Glutamatergic neuron (in vitro differentiated cells): Measurements from ENCODE around the gene MORC2. TPM values are rescaled to one million over a fixed set of nuclear protein-coding genes. Genes with fewer than 3 reads are reported as not detected.
A peak's percentile ranks its signal among the peaks of the same experiment; 100 is the strongest.

Source experiments
- DNase-seq: peaks from one replicate; pipeline ENCODE4 v3.0.0; 2022
- H3K27ac Mint-ChIP-seq: one replicate; pipeline ENCODE4 v1.8.0; 2020; ENCODE audit warnings: mild to moderate bottlenecking, mixed read lengths, inconsistent platforms; ENCODE audit not compliant: unreplicated experiment
- H3K27me3 Mint-ChIP-seq: one replicate; pipeline ENCODE4 v1.8.0; 2020; ENCODE audit warnings: mild to moderate bottlenecking, moderate library complexity, mixed read lengths, inconsistent platforms; ENCODE audit not compliant: unreplicated experiment
- H3K36me3 Mint-ChIP-seq: one replicate; pipeline ENCODE4 v1.8.0; 2020; ENCODE audit warnings: mild to moderate bottlenecking, mixed read lengths, inconsistent platforms; ENCODE audit not compliant: unreplicated experiment
- H3K4me1 Mint-ChIP-seq: one replicate; pipeline ENCODE4 v1.8.0; 2020; ENCODE audit warnings: mild to moderate bottlenecking, low read depth, mixed read lengths, inconsistent platforms; ENCODE audit not compliant: unreplicated experiment
- H3K4me3 Mint-ChIP-seq: one replicate; pipeline ENCODE4 v1.8.0; 2020; ENCODE audit warnings: mild to moderate bottlenecking, mixed read lengths, inconsistent platforms; ENCODE audit not compliant: unreplicated experiment
- H3K9me3 Mint-ChIP-seq: one replicate; pipeline ENCODE4 v1.8.0; 2020; ENCODE audit warnings: mild to moderate bottlenecking, moderate library complexity, mixed read lengths, inconsistent platforms; ENCODE audit not compliant: unreplicated experiment
- total RNA-seq: library from RNA; stranded (reverse); fragmentation: NEBNext Ultra II Directional; extraction: Animal tissue kit (Norgen Biotek cat#: 25700); gene quantifications from one replicate; pipeline ENCODE4 v1.2.1, GENCODE V29; 2021; ENCODE audit not compliant: unreplicated experiment
- TF ChIP-seq, protein P1 (sequence below): fragments of 200-600 bp; sonication (generic); IDR thresholded peaks from one replicate; pipeline ENCODE4 v1.5.0; 2021; ENCODE audit not compliant: partially characterized antibody, unreplicated experiment

Gene MORC2
- total RNA-seq, 1 donor from 2014 or later: 72.8 TPM

GRCh38 chr22:30881361-30882183 lies 87.0 kb downstream of the MORC2 start:
- DNase-seq: peak; percentile 28
- no peak overlapping the region for H3K27ac Mint-ChIP-seq
- H3K36me3 Mint-ChIP-seq: no peaks in the 10 kb centered on the region
- H3K4me3 Mint-ChIP-seq: no peak overlapping the region
- TF ChIP-seq, protein P1, sequence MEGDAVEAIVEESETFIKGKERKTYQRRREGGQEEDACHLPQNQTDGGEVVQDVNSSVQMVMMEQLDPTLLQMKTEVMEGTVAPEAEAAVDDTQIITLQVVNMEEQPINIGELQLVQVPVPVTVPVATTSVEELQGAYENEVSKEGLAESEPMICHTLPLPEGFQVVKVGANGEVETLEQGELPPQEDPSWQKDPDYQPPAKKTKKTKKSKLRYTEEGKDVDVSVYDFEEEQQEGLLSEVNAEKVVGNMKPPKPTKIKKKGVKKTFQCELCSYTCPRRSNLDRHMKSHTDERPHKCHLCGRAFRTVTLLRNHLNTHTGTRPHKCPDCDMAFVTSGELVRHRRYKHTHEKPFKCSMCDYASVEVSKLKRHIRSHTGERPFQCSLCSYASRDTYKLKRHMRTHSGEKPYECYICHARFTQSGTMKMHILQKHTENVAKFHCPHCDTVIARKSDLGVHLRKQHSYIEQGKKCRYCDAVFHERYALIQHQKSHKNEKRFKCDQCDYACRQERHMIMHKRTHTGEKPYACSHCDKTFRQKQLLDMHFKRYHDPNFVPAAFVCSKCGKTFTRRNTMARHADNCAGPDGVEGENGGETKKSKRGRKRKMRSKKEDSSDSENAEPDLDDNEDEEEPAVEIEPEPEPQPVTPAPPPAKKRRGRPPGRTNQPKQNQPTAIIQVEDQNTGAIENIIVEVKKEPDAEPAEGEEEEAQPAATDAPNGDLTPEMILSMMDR: no peak
- peaks cover 7% of the 10 kb centered on the region for H3K9me3 Mint-ChIP-seq
- H3K27me3 Mint-ChIP-seq: peaks cover 13% of the 10 kb centered on the region
- peaks cover 30% of the 10 kb centered on the region for H3K4me1 Mint-ChIP-seq

DNA sequence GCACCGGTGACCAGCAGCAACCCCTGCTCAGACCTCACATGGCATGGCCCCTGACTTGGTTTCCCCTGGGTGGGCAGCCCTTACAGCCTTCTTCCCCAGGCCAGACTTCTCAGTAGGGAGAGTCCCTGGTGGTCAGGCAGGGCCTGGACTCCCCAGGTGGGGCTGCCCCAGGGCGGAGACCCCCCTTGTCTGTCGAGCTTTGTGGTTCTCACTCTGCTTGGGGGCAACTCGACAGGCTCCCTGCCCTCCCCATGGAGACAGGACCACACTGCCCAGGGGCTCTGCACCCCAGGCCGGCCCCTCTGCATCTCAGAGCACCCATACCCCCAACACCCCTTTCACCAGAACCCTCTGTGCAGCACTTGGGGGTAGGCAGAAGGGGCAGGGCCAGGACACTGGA lies 87.7 kb downstream of the MORC2 start:
- DNase-seq: no peak
- TF ChIP-seq, protein P1: no peak

GRCh38 chr22:30880181-30880601 lies 88.4 kb downstream of the MORC2 start:
- no peaks in the 10 kb centered on the region for H3K36me3 Mint-ChIP-seq
- TF ChIP-seq, protein P1: no peak
- no peak overlapping the region for H3K4me3 Mint-ChIP-seq
- DNase-seq: no peak
- peaks cover 7% of the 10 kb centered on the region for H3K9me3 Mint-ChIP-seq
- H3K27ac Mint-ChIP-seq: no peak overlapping the region
- H3K27me3 Mint-ChIP-seq: peaks cover 13% of the 10 kb centered on the region
- H3K4me1 Mint-ChIP-seq: peaks cover 30% of the 10 kb centered on the region

More for the DNA sequence above, 87.7 kb downstream of the MORC2 start:
- H3K4me3 Mint-ChIP-seq: no peak overlapping the region
- peaks cover 7% of the 10 kb centered on the region for H3K9me3 Mint-ChIP-seq
- H3K27ac Mint-ChIP-seq: no peak overlapping the region
- H3K27me3 Mint-ChIP-seq: peaks cover 13% of the 10 kb centered on the region
- H3K4me1 Mint-ChIP-seq: peaks cover 30% of the 10 kb centered on the region
- H3K36me3 Mint-ChIP-seq: no peaks in the 10 kb centered on the region

DNA sequence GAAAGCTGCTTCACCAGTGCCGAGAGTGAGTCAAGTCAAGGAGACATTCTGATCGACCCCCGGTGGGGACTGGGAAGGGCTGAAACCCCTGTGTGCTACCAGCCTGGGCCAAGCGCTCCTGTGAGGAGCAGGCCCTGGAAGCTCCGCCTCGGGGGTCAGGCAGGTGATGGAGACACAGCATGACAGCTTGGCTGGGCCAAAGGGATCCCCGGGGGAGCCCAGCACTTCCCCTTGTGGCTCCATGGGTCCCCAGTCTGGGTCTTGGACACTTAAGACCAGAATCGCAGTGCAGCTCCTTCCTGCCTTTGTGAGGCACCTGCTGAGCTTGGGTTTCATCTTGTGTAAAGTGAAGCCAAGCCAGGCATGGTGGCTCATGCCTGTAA lies 89.2 kb downstream of the MORC2 start:
- peaks cover 7% of the 10 kb centered on the region for H3K9me3 Mint-ChIP-seq
- peaks cover 30% of the 10 kb centered on the region for H3K4me1 Mint-ChIP-seq
- H3K36me3 Mint-ChIP-seq: no peaks in the 10 kb centered on the region
- peaks cover 13% of the 10 kb centered on the region for H3K27me3 Mint-ChIP-seq
- no peak for DNase-seq
- peak overlapping the region; percentile 30 for H3K4me3 Mint-ChIP-seq
- H3K27ac Mint-ChIP-seq: peak overlapping the region; percentile 67
- TF ChIP-seq, protein P1: no peak
